GM19240 (cell line): ENCODE results near the gene DECR2.
A peak's percentile ranks its signal among the peaks of the same experiment; 100 is the strongest.
"Not testable (repeated sequence)": the region's sequence is repeated elsewhere in the genome, so short reads cannot be mapped to it uniquely, and the experiment has no call there.

Experiments used
- DNase-seq: peaks from one replicate; pipeline ENCODE4 v3.0.0; 2011; ENCODE audit warnings: low spot score; ENCODE audit not compliant: insufficient read length

The DECR2 gene

DNA sequence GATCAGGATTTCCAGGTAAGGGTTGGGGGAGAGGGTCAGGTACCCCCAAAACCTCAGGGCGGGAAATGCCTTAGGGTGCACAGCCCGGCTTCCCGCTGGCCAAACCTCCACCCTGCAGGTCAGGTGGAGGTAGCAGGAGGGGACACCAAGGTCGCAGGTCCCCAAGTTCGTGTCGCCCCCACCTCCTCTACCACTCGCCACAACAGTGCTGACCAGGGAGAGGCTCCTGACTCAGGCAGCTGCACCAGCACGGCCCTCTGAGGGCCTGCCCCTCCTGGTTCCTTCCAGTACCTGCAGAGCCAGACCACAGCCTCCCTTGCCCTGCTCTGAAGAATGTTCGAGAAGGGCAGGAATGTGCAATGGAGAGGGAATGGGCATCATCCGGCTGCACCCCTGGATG is 35.2 kb upstream of the DECR2 start:
- no peak for DNase-seq

DNA sequence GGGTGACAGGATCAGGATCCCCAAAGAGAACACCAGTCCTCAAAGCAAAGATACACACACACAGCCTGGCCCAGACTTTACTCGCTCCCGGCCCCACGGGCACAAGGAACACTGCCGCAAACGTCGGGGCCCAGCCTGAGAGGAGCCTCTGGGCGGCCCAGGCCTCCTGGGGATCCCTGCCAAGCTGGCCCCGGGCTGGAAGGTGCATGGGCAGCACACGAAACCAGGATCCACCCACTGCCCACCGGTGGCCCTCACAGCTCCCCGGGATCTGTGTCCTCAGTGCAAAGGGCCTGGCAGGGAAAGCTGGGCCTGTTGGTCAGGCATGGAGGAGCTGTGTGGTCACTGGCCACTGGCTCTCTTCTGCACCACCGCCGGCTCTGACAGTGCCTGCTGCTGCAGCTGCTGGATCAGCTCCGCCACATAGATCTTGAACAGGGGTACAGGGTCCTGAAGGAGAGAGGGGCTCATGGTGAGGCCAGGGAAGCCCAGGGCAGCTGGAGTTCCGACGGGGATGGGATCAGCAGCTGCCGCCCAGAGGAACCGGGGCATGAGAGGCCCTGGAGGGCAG is 34.3 kb upstream of the DECR2 start:
- no peak for DNase-seq

DNA sequence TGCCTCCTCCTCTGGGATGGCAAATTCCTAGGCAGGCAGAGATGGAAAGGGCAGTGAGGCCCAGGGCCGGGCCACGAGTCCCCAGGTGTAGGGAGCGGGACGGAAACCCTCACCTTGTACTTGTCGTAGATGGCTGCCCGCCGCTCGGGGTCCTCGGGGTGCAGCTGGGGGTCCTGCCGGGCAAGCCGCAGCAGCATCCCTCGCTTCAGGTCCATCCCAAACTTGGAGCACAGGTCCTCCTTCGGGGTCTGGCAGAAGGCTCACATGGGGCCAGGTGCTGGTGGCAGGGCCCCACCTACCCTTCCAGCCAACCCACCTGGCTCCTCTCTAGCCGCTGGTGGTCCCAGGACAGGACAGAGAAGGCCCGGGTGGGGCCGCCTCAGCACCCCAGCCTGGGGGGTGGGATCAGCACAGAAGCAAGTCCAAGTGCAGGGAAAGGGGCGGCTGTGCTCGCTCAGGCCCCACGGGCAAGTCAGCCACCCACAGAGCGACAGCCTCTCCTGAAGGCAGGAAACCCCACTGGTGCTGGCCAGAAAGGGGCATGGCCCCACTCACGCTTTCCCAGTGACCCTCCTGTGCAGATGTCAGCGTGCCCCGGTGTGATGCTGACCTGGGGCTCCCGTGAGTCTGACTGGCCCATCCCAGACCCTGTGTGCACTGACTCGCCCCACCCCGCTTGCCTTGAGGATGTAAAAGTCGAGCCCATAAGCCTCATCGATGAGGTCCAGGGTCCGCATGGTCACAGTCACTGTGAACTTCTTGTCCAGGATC is 33.1 kb upstream of the DECR2 start:
- no peak for DNase-seq

DNA sequence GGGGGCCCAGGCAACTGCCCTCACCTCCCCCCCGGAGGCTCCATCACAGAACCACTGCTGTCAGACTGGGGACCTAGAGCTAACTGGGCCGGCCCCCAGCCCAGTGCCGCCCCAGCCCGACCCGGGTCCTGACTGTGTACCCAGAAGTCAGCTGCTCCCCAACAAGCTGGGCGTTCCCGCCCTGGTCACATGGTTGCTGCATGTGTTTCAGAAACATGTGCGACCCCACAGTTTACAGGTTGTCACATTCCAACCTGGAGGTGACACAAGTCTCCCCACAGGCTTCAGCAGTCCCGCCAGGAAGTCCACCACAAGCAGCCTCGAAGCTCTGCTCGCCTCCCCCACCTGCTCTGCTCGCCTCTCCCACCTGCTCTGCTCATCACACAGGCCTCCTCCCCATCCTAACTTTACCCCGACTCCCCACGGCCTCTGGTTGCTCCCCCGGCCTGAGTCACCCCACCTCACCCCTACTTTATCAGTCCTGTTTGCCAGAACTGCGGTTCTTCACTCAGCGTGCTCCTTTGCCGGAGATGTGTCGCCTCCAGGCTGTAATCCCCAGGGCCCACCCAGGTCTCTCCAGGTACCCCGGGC is 32.3 kb upstream of the DECR2 start:
- no peak for DNase-seq

DNA sequence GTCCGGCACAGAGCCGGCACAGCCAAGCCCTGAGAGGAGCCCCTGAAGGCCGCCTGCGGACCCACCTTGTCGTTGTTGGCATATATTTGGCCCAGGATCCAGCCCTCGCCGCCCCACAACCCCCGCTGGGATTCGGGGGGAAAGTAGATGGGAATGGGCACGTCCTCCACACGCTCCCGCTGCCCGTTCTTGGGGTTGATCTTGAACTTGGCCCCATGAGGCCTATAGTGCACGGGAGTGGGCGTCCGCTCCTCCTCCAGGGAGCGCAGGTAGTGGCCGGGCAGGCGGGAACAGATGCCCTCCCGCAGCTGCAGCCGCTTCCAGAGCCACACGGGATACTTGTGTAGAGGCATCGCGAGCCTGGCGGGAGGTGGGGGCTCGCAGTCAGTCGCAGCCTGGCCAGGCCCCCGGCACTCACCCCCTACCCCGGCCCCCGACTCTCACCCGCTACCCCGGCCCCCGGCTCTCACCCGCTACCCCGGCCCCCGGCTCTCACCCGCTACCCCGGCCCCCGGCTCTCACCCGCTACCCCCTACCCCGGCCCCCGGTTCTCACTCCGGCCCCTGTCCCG is 31.7 kb upstream of the DECR2 start:
- DNase-seq: no peak

DNA sequence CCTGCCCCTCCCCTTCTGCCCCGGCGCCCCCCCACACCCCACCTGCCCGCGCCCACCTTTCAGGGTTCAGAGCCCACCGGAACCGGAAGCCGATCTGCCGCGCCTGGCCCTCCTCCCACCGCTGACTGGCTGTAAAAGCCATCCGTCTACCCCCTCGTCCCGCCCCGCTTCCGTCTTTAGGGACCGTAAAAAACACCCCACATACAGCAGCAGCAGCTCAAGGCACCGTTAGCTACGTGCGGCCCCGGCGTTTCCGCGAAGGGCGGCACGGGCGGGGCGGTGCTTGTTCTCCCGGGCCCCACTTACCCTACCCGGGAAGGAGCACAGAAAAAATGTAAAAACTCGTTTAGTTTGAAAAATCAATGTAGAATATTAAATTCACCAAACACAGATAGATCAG is 31.2 kb upstream of the DECR2 start, which contains the start of gene MRPL28:
Gene MRPL28 (minus strand): TSS at position 96 of the 400 bp plus-strand sequence. CDS start 320 bp downstream, outside the sequence.
- peak; percentile 98 for DNase-seq

DNA sequence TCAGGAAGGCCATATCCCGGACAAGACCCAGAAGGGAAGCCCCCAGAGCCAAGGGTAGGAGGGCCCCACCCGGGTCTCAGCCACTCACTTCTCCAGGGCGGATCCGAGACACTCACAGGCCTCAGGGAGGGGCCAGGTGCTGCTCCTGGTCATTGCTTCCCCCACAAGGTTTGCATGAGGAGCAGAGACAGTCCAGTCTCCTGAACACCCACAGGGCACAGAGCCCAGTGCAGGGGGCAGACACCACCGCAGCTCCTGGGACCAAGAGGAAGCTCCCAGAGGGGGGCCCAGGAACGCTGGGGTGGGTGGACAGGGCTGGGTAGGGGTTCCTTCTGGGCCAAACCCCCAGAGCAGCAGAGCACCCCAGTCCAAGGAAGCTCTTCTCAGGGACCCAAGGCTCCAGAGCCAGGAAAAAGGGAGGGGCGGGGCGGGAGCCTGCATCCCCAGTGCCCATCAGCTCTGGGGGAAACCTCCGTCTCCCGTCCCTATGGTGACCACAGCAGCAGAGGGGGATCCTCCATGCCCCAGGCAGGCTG is 30.6 kb upstream of the DECR2 start:
- no peak for DNase-seq

DNA sequence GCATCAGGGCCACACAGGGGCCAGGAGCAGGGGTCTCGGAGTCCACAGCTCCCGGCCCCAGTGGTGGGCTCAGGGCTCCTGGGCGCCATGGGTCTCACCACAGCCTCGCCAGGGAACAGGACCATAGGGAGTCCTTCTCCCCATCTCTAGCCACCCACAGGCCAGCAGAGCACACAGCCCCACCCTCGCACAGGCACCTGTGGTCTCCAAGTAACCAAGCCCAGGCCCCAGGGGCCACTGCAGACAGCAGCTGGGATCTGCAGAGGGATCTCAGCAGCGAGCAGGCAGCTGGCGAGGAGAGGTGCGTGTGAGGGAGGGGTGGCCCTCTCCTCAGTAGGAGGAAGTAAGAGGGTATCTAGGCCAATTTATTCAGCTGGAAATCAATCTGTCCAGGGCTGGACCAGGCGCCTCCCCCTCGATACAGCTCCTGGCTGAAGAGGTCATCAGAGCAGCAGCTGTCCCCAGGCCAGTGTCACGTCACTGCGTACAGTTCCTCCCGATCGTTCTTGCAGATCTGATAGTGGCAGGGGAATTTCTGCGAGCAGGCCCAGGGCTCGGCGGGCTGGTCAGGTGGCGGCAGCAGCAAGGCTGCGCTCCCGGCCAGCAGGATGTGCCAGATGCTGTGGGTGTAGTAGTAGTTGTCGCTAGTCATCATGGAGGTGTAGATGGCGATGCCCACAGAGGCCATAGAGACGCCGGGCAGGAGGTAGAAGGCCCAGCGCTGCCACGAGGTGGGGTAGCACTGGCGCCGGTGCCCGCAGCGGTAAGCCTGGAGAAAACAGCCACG is 30.0 kb upstream of the DECR2 start:
- no peak for DNase-seq

DNA sequence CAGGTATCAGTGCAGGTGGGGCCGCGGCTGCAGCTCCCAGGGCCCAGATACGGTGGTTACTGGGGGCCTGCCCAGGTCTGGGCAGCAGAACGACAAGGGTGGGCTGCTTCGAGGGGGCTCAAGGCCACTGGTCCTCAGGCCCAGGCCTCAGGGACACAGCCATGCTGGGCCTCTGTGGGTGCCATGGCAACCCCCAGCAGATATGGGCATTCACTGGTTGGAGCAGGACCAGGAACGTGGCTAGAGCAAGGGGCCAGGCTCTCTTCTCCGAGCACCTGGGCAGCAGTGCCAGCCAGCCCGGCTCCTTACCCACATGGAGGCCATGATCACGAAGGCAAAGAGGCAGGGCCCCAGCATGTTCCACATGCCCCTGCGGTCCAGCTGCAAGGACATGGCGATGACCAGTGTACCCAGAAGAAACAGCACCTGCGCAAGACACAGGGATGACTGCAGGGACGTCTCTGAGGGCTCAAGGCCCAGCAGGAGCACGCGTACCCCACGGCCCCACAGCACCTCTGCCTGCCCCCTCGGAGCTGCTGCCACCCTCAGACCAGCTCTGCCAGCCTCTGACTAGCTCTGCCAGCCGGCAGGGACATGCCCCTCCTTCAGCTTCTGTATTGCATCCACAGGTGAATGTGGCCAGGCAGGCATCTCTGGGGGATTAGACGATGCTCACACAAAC is 29.2 kb upstream of the DECR2 start:
- no peak for DNase-seq

DNA sequence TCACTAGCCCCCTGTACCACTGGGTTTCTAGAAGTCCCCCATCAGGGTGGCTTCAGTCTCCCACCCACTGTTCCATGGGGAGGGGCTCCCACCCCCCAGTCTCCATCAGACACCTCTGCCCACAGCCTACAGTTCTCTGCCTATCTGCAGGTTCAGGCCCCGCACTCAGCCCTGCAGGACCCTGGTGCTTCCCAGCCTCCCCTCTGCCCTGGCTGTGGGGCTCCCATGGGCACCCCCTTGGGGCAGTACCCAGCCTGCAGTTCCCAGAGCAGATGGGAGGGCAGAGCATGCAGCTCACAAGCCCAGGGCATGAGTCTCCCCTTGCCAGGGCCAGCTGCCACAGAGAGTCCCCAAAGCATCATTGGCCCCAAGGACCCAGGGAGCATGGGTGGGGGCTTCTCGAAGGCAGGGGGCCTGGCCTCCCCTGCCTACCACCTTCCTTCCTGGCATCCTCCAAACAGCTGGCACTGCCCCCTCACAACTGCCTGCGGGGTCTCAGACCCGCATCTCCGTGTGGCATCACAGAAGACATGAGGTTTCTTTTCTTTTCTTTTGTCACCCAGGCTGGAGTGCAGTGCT is 28.6 kb upstream of the DECR2 start:
- DNase-seq: no peak

DNA sequence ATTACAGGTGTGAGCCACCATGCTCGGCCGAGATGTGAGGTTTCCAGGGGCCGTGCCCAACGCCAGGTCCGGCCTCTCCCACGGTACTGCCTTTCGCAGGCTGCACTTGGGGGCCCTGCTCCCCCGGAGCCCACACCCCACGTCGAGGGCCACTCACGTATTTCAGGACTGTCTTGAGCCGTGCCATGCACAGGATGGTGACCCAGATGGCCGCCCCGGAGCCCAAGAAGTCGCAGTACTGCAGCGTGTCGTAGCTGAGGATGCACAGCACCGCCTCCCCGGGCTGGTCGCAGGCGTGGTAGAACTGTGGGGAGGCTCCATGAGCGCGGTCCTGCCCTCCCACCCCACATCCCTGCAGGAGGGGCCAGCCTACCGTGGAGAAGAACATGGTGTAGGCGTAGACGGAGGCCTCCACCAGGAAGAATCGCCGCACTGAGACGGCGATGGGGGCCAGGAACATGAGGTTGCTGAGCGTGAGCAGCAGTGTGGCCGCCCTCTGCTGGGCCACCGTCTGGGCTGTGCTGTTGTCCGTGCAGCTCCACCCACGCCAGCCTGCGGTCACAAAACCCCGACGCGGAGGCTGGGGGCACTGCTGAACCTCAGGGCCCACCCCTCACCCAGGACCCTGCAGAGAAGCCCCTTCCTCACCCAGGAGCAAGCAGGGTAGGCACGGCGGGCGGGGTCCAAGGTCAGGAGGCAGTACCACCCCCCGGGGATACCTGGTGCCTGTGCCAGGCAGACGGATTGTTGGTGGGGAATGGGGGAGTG is 27.7 kb upstream of the DECR2 start:
- DNase-seq: no peak

DNA sequence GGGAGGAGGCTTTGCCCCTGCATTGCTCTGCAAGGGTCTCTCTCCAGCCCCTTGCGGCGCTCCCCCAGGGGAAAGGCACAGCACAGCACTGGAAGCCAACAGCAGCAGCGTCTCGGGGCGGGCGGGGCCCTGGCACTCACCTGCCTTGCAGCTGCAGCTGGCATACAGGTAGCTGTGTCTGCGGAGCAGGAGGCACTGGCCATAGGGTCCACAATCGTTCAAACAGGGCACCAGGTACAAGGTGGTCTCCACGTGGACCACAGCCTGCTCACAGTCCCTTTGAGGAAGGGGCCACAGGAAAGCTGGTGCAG is 27.1 kb upstream of the DECR2 start:
- DNase-seq: no peak

DNA sequence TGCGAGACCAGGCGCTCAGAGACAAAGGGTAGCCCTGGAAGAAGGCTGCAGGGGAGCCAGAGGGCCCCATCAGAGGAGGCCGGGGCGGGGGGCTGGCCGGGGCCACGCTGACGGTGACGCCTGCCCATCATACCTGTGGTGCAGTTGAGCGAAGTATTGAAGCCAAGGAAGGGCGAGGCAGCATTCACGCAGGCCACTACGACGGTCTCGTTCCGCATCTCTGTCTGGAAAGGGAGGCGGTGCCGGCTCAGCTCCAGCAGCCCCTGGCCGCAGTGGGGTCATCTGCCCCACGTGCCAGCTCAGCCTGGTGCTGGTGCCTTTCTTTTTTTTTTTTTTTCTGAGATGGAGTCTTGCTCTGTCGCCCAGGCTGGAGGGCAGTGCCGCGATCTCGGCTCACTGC is 26.5 kb upstream of the DECR2 start:
- no peak for DNase-seq

DNA sequence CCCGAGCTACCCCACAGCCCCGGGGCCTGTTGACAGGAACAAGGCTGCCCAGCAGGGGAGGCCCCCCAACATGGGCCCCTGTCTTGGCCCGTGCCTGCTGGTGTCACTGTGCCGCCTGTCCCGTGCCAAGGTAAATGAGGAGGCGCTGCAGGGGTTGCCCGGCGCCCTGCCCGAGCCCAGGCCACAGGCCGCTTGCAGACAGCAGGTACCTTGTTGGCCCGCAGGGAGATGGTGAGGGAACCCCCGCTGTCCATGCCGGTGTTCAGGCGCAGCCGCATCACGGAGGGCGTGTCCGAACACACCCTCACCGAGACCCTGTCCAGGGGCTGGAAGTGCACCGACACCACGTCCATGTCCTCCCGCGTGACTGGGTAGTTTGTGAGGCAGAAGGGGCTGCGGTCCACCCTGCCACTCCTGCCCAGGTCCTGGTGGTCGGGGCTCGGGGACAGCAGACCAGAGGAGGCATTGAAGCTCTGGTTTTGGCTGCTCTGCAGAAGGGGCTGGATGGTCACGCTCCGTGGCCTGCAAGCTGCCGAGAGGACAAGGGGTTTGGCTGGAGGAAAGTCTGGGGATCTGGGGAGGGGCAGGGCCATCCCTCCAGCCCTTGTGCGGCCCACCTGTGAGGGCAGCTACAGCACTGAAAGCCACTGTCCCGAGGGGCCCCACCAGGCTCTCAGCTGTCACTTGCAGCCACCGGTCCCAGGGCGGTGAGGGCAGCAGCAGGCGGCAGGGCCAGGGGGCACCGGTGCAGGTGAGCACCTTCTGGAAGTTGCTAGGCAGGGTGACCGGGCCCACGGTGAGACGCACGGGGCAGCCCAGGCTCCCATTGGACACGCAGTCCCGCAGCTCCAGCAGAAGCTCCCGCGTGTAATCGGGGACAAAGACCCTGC is 25.5 kb upstream of the DECR2 start:
- no peak for DNase-seq

DNA sequence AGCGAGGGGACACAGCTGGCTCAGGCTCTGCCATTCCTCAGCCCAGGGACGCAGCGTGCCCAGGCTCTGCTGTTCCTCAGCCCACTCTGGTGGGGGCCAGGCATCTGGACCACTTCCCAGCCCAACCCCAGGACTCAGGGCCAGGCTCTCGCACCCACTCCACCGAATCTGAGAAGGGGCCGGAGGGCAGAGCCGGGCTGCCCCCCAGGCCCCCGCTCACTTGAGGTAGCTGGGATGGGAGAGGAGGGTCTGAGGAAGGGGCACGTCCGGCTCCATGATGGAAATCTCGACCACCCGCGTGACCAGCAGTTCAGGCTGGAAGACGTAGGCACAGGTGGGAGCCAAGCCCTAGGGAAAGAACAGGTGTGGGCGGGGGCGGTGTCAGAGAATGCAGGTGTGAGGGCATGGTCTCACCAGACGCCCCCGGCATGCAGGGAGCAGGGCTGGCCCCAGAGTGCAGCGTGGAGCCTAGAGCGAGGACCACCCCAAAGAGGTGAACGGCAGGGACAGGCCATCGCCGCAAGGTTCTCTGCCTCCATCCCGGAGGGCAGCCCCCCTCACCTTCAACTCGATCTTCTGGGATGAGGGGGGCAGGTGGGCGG is 24.8 kb upstream of the DECR2 start:
- DNase-seq: no peak

DNA sequence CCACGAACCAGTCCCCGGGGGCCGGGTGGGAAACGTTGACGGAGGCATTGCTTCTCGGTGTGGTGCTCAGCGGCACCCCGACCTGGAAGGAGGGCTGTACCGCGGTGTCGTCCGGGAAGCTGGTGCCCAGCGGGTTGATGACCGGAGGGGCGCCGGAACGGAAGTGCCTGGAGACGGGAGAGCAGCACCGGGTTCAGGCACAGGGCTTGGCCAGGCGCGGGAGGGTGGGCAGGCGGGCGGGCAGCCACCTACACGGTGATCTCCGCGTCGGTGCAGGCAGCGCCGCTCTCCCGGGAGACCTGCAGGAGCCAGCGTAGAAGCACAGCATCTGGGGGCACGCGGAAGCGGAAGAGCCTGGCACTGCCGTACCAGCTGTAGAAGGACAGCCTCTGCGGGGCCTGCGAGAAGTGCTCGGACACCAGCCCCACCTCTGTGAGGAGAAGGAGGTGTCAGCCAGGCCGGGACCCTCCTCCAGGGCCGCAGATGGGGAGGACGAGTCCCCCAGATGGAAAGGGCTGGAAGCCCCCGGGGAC is 24.2 kb upstream of the DECR2 start:
- no peak for DNase-seq

DNA sequence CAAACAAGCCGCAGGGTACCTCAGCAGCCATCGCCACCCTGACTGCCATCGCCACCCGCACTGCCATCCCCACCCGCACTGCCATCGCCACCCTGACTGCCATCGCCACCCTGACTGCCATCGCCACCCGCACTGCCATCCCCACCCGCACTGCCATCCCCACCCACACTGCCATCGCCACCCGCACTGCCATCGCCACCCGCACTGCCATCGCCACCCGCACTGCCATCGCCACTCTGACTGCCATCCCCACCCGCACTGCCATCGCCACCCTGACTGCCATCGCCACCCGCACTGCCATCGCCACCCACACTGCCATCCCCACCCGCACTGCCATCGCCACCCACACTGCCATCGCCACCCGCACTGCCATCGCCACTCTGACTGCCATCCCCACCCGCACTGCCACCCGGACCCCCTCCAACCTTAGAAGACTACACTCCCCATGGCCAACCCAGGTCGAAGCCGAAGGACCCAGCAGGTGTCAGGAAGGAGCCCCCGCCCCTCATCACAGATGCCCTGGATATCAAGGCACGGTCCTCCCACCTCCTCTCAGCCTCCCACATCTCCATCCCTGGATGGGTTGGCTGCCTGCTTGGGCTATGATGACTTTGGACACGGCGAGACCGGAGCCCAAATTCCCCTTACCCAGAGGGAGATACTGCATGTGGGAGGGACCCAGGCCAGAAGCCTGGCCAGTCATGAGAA is 23.4 kb upstream of the DECR2 start:
- not testable (repeated sequence) for DNase-seq

DNA sequence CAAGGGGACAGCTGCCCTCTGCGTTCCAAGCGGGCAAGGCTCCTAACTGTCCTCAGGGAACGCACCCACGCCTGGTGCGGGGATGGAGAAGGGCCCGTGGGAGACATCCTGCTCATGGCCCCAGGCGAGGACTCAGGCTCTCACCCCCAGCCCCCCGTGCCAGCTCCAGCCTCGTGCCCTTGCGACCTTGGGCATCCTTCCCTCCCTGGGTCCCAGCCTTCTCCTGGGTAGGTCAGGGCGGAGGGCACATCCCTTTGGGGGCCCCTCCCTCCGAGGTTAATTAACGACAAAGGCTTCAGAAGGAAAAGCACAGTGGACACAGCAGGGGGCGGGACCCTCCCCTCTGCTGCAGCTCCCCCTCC is 22.9 kb upstream of the DECR2 start:
- no peak for DNase-seq
